Mucosa of gallbladder (tissue), 1 donor: ENCODE data around the gene GATA5. TPM values are rescaled to one million over a fixed set of nuclear protein-coding genes. Genes with fewer than 3 reads are reported as not detected.

Experiments
- DNase-seq: peaks from one replicate; pipeline ENCODE4 v3.0.0-alpha.2; 2020; ENCODE audit warnings: low spot score
- total RNA-seq: library from RNA; stranded (reverse); gene quantifications from one replicate; pipeline ENCODE4 v1.2.1, GENCODE V29; 2021
- donor health status: DM: no; HTN: no; CAD: no.

The GATA5 gene
- total RNA-seq, 1 donor from 2014 or later: 8.7 TPM

GRCh38 chr20:62472941-62473585, 2.7 kb downstream of the GATA5 start:
- no peak for DNase-seq

- DNase-seq: no peak
These were observed 3.5 kb downstream of the GATA5 start for GRCh38 chr20:62472138-62472940.

GRCh38 chr20:62470459-62470858, 5.3 kb downstream of the GATA5 start:
- no peak for DNase-seq

GRCh38 chr20:62470001-62470400, 5.8 kb downstream of the GATA5 start:
- DNase-seq: no peak

GRCh38 chr20:62469352-62469751, 6.4 kb downstream of the GATA5 start:
- no peak for DNase-seq

GRCh38 chr20:62466806-62467537, 8.8 kb downstream of the GATA5 start:
- DNase-seq: no peak

- DNase-seq: no peak
These were observed 9.6 kb downstream of the GATA5 start for GRCh38 chr20:62466072-62466760.

GRCh38 chr20:62464990-62465389, 10.8 kb downstream of the GATA5 start:
- no peak for DNase-seq

- DNase-seq: no peak
These were observed 11.4 kb downstream of the GATA5 start for GRCh38 chr20:62464425-62464770.

GRCh38 chr20:62463651-62464424, 12.0 kb downstream of the GATA5 start:
- DNase-seq: no peak

GRCh38 chr20:62462976-62463592, 12.7 kb downstream of the GATA5 start:
- DNase-seq: no peak

GRCh38 chr20:62461834-62462233, 14.0 kb downstream of the GATA5 start:
- no peak for DNase-seq

GRCh38 chr20:62461157-62461556, 14.6 kb downstream of the GATA5 start:
- no peak for DNase-seq

GRCh38 chr20:62460678-62461077, 15.1 kb downstream of the GATA5 start:
- no peak for DNase-seq

- DNase-seq: no peak
These were observed 16.3 kb downstream of the GATA5 start for GRCh38 chr20:62459488-62459887.

GRCh38 chr20:62458275-62459251, 17.2 kb downstream of the GATA5 start:
- no peak for DNase-seq

- DNase-seq: no peak
These were observed 18.0 kb downstream of the GATA5 start for GRCh38 chr20:62457831-62458230.

- DNase-seq: no peak
These were observed 18.7 kb downstream of the GATA5 start for GRCh38 chr20:62457098-62457497.

GRCh38 chr20:62455929-62456328, 19.9 kb downstream of the GATA5 start:
- DNase-seq: no peak
